Vagina (tissue), 2 donors: Measurements from ENCODE around the gene CHMP6. TPM values are rescaled to one million over a fixed set of nuclear protein-coding genes. Genes with fewer than 3 reads are reported as not detected.

Experiments
- DNase-seq, 2 donors: peaks; one replicate each; pipeline ENCODE4 v3.0.0-alpha.2; 2017; ENCODE audit errors: extremely low spot score in 2 of 2
- H3K27ac ChIP-seq: fragments of 200-600 bp; sonication (generic); one replicate; pipeline ENCODE4 v1.5.1; 2019
- H3K27me3 ChIP-seq: fragments of 200-600 bp; sonication (generic); one replicate; pipeline ENCODE4 v1.5.1; 2019
- H3K36me3 ChIP-seq, 2 donors: fragments of 200-600 bp; sonication (generic); one replicate each; pipeline ENCODE4 v1.5.1; 2017 to 2019
- H3K4me1 ChIP-seq: fragments of 200-600 bp; sonication (generic); one replicate; pipeline ENCODE4 v1.5.1; 2019
- H3K4me3 ChIP-seq, 2 donors: fragments of 200-600 bp; sonication (generic); 1 replicate in 1 of 2; 2 replicates in 1 of 2; pipeline ENCODE4 v1.5.1; 2016 to 2019
- H3K9me3 ChIP-seq: fragments of 200-600 bp; sonication (generic); one replicate; pipeline ENCODE4 v1.5.1; 2019
- POLR2A ChIP-seq, 2 donors: fragments of 450-650 bp; IDR thresholded peaks; one replicate each; pipeline ENCODE4 v1.6.1; 2017; ENCODE audit warnings: antibody characterized with exemption in 2 of 2, mild to moderate bottlenecking in 2 of 2, moderate library complexity in 2 of 2
- POLR2AphosphoS5 ChIP-seq, 2 donors: sonication (generic); formaldehyde crosslinking; IDR thresholded peaks; one replicate each; pipeline ENCODE4 v1.9.0; 2017; ENCODE audit warnings: antibody characterized with exemption in 2 of 2, mild to moderate bottlenecking in 2 of 2, low read depth in 1 of 2; ENCODE audit not compliant: insufficient read depth in 1 of 2
- intact Hi-C: fragments of 100-400 bp; cut with DNase I; formaldehyde crosslinking; loops from one replicate; pipeline ENCODE4 v1.15.1; 2023
- total RNA-seq: library from RNA; depleted of rRNA; stranded (reverse); fragments of >200 nt; gene quantifications from one replicate; pipeline ENCODE4 v1.2.3, GENCODE V29; 2016
- TF ChIP-seq, protein P1 (sequence below), 3 experiments: fragments of 450-650 bp in 2 of 3; fragments of 200-600 bp in 1 of 3; sonication (generic) in 1 of 3; IDR thresholded peaks; one replicate each; pipeline ENCODE4 v1.5.1; 2017 to 2019; ENCODE audit warnings: antibody characterized with exemption in 3 of 3, mild to moderate bottlenecking in 2 of 3, moderate library complexity in 2 of 3

CHMP6 gene
- total RNA-seq, 1 donor from 2014 or later: 31.7 TPM

DNA sequence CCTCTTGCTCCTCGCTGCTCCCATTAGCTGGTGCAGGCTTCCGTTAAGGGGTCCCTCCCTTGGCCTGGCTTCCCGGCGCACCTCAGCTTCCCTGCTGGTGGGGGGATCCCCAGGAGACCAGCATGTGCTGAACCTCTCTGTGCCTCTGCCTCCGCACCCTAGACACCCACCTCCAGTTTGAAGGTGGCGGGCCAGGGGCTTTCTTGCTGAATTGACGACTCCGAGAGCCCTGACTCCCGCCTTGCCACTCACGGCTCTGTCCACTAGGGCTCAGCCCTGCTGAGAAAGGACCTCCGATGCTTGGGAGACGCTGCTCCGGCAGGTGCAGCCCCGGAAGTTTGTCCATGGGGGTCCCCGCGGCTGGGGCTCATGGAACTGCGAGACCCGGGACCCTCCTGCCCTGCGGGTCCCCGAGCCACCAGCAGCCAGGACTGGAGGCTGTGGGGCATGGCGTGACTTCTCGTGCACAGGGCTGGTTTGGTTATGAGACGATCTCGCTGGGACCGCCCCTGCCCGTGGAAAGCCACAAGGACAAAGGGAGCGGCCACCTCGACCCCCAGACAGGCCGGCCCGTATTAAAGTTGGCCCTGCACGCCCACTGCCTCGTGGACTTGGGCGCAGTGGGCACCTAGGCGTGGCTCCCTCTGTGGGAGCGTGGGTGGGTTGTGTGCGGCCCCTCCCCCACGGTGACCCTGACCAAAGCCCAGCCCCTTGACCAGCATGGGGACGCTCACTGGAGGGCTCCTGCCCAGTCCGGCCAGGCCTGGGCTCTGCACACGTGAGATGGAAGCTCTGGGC, 8.1 kb downstream of the CHMP6 start:
- TF ChIP-seq POLR2AphosphoS5 (IDR thresholded peaks at IDR 0.05; ENCODE audit: insufficient read depth in 1 of 2, low read depth in 1 of 2) (no peak), POLR2A (IDR thresholded peaks at IDR 0.05) (no peak)
- TF ChIP-seq, protein P1, sequence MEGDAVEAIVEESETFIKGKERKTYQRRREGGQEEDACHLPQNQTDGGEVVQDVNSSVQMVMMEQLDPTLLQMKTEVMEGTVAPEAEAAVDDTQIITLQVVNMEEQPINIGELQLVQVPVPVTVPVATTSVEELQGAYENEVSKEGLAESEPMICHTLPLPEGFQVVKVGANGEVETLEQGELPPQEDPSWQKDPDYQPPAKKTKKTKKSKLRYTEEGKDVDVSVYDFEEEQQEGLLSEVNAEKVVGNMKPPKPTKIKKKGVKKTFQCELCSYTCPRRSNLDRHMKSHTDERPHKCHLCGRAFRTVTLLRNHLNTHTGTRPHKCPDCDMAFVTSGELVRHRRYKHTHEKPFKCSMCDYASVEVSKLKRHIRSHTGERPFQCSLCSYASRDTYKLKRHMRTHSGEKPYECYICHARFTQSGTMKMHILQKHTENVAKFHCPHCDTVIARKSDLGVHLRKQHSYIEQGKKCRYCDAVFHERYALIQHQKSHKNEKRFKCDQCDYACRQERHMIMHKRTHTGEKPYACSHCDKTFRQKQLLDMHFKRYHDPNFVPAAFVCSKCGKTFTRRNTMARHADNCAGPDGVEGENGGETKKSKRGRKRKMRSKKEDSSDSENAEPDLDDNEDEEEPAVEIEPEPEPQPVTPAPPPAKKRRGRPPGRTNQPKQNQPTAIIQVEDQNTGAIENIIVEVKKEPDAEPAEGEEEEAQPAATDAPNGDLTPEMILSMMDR (IDR thresholded peaks at IDR 0.05): no peak
- Histone ChIP-seq H3K4me3 (no peak overlapping the region), H3K27me3 (no peaks in the 10 kb centered on the region), H3K9me3 (no peaks in the 10 kb centered on the region), H3K36me3 (peaks cover 0 to 49% of the 10 kb centered on the region in 2 donors), H3K27ac (no peak overlapping the region), H3K4me1 (peaks cover 30% of the 10 kb centered on the region)
- intact Hi-C loops: loop anchor here (10.0 kb wide), 1 partner anchor 195 kb away; no protein-coding TSS in a partner anchor
- no peak for DNase-seq

DNA sequence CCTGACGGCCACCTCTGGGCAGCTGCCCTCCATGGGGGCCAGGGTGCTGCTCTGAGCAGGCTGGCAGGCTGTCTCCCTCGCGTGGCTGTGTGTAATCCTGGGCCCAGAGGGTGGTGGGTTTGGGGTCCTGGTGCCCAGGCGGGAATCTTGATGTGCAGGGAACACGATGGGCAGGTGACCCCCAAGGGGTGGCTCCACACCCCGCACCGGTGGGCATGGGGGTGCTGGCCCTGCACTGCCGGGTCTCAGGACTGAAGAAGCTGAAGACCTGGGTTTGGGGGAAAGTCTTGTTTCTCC, 8.6 kb downstream of the CHMP6 start:
- H3K9me3 ChIP-seq: no peaks in the 10 kb centered on the region
- H3K4me3 ChIP-seq: no peak overlapping the region
- DNase-seq: no peak
- intact Hi-C loops: loop anchor here (10.0 kb wide), 1 partner anchor 195 kb away; no protein-coding TSS in a partner anchor
- H3K27me3 ChIP-seq: no peaks in the 10 kb centered on the region
- no peak overlapping the region for H3K27ac ChIP-seq
- H3K36me3 ChIP-seq: peaks cover 0 to 45% of the 10 kb centered on the region in 2 donors
- peaks cover 31% of the 10 kb centered on the region for H3K4me1 ChIP-seq
- TF ChIP-seq POLR2AphosphoS5 (IDR thresholded peaks at IDR 0.05; ENCODE audit: insufficient read depth in 1 of 2, low read depth in 1 of 2): no peak
- TF ChIP-seq, protein P1 (IDR thresholded peaks at IDR 0.05): no peak

DNA sequence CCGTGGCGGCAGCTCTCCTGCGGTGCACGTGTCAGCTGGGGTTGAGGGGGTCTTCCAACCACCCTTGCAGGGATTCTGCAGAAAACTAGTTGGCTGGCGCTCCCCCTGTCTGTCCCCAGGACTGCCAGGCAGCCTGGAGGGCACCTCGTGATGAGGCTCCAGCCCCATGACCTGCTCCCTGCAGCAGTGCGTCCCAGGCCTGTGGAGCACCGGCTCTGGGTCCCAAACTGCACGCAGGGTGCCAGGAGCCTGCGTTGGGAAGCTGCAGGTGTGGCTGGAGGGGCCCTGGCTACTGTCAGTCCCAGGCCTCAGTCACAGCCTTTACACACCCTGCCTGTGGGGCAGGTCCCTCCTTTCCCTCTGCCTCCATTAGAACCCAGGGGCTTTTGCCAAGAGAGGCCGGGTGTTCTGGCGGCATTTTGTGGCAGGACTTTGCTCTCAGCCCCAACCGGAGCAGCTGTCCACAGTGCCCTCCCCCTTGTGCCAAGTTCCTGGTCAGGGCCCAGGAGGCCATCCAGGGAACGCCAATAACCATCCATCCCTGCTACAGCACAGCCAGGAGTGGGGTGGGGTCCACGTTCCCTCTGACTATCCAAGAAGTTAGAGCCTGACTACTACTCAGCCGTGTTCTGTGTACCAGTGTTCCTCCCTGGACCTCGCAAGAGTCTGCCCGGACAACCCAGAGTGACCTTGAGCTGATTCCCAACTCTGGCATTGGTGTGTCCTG, 9.2 kb downstream of the CHMP6 start:
- peaks cover 31% of the 10 kb centered on the region for H3K4me1 ChIP-seq
- H3K9me3 ChIP-seq: no peaks in the 10 kb centered on the region
- no peak overlapping the region for H3K4me3 ChIP-seq
- peaks cover 0 to 40% of the 10 kb centered on the region in 2 donors for H3K36me3 ChIP-seq
- no peak for DNase-seq
- H3K27me3 ChIP-seq: no peaks in the 10 kb centered on the region
- intact Hi-C loops: loop anchor here (10.0 kb wide), 1 partner anchor 194 kb away; no protein-coding TSS in a partner anchor
- no peak overlapping the region for H3K27ac ChIP-seq
- TF ChIP-seq, protein P1 (IDR thresholded peaks at IDR 0.05): no peak
- TF ChIP-seq POLR2A (IDR thresholded peaks at IDR 0.05): no peak
- TF ChIP-seq POLR2AphosphoS5 (IDR thresholded peaks at IDR 0.05; ENCODE audit: insufficient read depth in 1 of 2, low read depth in 1 of 2): no peak

DNA sequence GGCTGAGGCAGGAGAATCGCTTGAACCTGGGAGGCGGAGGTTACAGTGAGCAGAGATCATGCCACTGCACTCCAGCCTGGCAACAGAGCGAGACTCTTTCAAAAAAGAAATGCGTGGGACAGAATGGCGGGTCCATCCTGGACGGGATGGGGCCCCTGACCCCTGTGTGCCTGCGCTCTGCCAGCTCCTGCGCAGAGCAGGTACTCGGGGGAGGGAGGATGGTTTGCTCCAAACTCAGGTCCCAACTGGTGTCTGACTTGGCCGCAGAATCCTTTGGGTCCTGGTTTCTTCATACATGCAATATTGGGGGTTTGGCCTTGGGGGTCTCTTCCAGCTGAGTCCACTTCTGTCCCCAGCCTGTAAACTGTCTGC, 10.4 kb downstream of the CHMP6 start:
- Histone ChIP-seq H3K27me3 (no peaks in the 10 kb centered on the region), H3K36me3 (peaks cover 0 to 31% of the 10 kb centered on the region in 2 donors), H3K9me3 (no peaks in the 10 kb centered on the region), H3K4me1 (peaks cover 31% of the 10 kb centered on the region), H3K4me3 (no peak overlapping the region), H3K27ac (no peak overlapping the region)
- DNase-seq: no peak
- intact Hi-C loops: loop anchor here (10.0 kb wide), 1 partner anchor 193 kb away; no protein-coding TSS in a partner anchor
- TF ChIP-seq, protein P1 (IDR thresholded peaks at IDR 0.05): no peak
- TF ChIP-seq POLR2A (IDR thresholded peaks at IDR 0.05): no peak
- no peak for TF ChIP-seq POLR2AphosphoS5 (IDR thresholded peaks at IDR 0.05; ENCODE audit: insufficient read depth in 1 of 2, low read depth in 1 of 2)
